Fibroblast of skin of left biceps (primary cell): ENCODE measurements around the gene ECHDC3.
"Not testable (repeated sequence)": the region's sequence is repeated elsewhere in the genome, so short reads cannot be mapped to it uniquely, and the experiment has no call there.

Experiments used
- DNase-seq, 2 experiments: peaks; one replicate each; pipeline ENCODE4 v3.0.0-alpha.2; 2013; ENCODE audit warnings: low read depth in 2 of 2

Gene ECHDC3, protein sequence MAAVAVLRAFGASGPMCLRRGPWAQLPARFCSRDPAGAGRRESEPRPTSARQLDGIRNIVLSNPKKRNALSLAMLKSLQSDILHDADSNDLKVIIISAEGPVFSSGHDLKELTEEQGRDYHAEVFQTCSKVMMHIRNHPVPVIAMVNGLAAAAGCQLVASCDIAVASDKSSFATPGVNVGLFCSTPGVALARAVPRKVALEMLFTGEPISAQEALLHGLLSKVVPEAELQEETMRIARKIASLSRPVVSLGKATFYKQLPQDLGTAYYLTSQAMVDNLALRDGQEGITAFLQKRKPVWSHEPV

DNA sequence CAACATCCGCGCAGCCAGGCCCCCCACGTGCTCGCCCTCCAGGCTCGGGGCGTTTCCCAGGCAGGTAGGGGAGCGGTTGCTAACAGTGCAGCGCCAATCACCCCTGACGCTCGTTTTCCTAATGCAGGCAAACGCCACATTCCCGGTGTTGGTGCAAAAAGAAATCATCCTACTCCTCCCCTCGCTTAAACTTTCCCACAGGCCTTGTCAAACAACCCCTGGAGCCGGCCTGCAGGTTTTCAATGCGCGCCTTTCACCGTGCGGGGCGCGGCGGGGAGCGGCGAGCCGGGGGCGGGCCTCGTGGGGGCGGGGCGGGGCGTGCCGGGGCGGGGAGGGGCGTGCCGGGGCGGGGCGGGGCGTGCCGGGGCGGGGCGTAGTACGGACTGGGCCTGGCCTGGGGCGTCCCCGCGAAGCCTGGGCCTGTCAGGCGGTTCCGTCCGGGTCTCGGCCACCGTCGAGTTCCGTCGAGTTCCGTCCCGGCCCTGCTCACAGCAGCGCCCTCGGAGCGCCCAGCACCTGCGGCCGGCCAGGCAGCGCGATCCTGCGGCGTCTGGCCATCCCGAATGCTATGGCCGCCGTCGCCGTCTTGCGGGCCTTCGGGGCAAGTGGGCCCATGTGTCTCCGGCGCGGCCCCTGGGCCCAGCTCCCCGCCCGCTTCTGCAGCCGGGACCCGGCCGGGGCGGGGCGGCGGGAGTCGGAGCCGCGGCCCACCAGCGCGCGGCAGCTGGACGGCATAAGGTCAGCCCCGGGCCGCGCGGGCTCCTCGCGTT lies at the start of gene ECHDC3:
Gene ECHDC3 (plus strand): TSS at position 374 of the 770 bp plus-strand sequence. CDS start 195 bp downstream, at position 569.
- DNase-seq: no peak

GRCh38 chr10:11693376-11693775 lies 48.8 kb upstream of the ECHDC3 start:
- no peak for DNase-seq

GRCh38 chr10:11695779-11696178 lies 46.4 kb upstream of the ECHDC3 start:
- no peak for DNase-seq

DNA sequence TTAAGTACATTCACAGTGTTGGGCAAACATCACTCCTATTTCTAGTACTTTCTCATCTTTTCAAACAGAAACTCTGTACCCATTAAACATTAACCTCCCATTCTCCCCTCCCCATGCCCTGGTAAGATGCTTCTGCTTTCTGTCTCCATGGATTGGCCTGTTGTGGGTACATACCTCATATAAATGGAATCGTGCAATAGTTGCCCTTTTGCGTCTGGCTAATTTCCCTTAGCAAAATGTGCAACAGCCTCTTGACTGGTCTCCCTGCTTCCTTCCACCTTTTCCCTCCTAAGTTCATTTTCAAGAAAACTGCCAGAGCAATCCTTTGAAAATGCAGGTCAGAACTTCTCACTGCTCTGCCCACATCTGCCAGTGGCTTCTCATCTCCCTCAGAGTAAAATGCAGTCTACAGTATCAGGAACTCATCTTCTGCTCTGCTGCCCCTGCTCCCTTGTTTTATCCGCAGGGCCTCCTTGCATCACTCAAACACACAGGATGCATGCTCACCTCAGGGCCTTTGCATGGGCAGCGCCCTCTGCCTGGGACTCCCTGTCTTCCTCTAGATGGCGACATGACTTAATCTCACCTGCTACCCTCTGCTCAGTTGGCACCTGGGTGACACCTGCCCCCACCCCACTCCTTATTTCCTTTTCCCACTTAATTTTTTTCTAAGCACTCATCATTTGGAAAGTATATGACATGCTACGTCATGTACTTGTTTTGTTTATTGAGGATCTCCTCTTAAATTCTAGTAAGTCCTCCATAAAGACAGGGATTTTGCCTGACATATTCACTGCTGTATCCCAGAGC lies 44.3 kb upstream of the ECHDC3 start:
- DNase-seq: no peak

GRCh38 chr10:11698691-11699549 lies 43.3 kb upstream of the ECHDC3 start:
- DNase-seq: no peak

DNA sequence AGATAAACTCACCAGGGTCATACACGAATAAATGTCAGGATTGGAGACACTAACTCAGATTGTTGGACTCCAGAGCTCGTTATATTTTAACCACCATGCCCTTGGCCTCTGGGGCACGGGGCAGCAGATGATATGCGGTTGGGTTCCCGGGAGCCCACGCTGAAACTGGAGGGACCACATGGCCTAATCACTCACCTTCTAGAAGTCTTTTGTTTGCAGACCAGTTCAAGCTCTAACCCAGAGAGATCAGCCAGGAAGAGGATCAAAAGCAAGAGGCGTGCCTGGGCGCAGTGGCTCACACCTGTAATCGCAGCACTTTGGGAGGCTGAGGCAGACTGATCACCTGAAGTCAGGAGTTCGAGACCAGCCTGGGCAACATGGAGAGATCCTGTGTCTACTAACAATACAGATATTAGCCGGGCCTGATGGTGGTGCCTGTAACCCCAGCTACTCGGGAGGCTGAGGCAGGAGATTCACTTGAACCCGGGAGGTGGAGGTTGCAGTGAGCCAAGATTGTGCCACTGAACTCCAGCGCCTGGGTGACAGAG lies 42.6 kb upstream of the ECHDC3 start:
- DNase-seq: no peak

- no peak for DNase-seq
Observed at GRCh38 chr10:11700539-11700938, 41.6 kb upstream of the ECHDC3 start.

DNA sequence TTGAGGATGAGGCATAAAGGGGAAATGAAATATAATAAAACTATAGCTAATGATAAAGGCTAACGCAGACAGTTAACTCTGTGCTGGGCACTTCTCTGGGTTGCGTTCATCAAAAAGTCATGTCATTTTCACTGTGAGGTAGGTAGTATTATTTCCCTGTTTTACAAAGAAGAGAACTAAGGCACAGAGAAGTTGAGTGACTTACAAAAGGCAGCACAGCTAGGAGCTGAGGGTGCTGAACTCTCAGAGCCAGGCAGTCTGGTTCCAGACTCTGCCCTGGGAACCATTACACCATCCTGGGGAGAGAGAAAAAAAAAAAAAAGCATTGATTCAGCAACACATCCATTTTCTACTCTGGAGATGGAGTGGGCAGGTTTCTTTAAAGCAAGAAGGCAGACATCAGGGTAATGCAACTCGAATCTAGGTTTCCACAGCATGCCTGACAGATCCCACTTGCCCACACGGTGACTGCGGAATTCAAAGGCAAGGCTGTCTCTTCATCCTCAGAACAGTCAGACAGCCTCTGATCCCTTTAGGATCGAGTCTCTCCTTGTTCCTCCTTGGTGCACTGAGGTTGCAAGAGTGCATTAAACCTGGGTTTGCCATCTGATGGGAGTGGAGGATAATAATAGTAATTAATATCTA lies 40.6 kb upstream of the ECHDC3 start:
- no peak for DNase-seq

- DNase-seq: no peak
Observed at GRCh38 chr10:11702264-11702663, 39.9 kb upstream of the ECHDC3 start.

- DNase-seq: no peak
Observed at GRCh38 chr10:11704092-11704491, 38.1 kb upstream of the ECHDC3 start.

- no peak for DNase-seq
Observed at GRCh38 chr10:11705722-11706121, 36.5 kb upstream of the ECHDC3 start.

GRCh38 chr10:11706895-11707567 lies 35.2 kb upstream of the ECHDC3 start:
- DNase-seq: no peak

DNA sequence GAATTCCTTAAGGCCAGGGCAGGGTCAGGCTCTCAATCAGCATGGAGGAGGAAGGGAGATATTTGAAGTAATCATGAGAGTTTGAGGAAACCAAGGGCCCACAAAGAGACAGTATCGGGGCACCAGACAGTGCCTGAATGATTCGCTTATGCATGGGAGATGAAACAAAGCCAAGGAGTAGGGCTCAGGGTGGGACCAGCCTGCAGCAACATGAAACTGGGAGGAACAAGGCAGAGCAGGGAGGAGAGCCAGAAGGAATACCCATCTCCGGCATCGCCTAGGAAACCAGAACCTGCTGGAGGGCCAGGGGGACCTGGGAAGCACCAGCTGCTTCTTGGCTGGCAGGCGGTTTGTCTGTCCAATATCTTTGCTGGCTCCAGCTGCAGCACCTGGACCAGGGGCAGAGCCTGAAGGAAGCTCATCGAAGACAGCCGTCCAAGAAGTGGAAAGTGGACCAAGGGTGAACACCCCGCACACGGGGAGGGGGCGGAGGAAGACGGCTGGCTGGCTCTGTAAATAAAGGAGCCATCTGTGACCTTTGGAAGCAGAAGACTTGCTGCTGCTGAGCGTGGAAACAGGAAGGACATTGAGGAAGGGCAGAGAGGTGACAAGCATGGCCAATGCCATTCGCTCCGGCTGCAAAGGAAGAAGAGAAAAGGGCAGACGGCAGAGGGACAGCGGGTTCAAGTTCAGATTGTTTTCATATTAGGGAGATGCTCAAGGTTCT lies 34.4 kb upstream of the ECHDC3 start:
- DNase-seq: no peak

GRCh38 chr10:11708801-11709200 lies 33.4 kb upstream of the ECHDC3 start:
- not testable (repeated sequence) for DNase-seq

DNA sequence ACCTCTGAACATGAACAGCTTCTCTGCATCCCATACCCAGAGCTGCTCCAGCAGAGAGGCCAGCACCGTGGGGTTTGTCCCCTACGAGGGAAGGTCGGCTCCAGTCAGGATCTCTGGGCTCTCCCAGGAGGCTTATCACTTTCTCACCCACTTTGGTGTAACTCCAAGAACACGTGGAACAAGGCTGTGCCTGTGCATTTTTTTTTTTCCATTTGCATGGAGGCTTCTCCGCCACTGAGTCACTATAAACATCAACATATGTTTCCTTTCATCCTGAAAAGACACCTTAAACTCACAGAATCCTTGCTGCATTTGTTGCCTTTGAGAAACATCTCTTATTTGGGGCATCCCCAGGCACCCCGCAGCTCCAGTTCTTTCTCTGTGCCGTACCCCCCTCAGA lies 29.4 kb upstream of the ECHDC3 start:
- DNase-seq: no peak

- DNase-seq: no peak
Observed at GRCh38 chr10:11713186-11713743, 28.9 kb upstream of the ECHDC3 start.

DNA sequence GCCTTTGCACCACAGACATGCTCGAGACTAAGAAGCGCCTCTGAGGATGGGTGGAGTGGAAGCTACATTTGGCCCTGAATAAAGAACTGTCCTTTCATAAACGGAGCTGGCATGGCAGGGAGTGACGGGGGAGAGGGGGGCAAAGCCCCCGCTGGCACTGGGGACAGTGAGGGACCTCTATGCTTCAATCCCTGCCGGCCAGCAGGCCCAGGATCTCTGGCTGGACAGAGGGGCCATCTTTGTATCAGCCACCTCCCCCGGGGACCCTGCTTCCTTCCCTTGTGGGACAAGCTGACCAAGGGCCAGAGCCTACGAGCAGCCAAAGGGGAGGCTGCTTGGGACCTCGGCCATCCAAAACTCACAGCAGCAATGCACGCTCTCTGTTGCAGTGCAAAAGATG lies 28.2 kb upstream of the ECHDC3 start:
- no peak for DNase-seq

DNA sequence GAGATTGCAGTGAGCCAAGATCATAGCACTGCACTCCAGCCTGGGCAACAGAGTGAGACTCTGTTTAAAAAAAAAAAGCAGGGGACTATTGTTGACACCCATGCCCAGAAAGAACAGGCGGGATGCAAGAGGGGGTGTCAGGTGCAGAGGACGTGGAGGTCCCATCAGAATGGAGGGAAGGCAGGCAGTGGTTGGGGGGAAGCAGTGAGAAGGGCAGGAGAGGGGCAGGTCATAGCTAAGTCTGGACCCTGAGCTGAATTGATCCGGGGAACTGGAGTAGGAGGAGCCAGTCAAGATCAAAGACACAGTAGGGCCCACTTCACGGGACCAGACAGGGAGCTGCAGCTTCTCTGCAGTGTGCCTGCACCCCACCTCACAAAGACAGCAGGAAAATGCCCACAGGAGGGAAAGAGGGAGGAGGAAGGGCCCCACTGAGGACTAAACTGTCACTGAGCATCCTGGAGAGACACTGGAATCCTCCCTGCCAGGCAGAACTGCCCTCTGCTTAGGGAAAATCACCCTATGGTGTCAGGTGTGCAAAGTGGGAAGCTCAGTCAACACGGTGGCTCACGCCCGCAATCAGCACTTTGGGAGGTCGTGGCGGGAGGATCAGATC lies 27.3 kb upstream of the ECHDC3 start:
- no peak for DNase-seq
